ENCODE data around the gene MMP15. TPM values are rescaled to one million over a fixed set of nuclear protein-coding genes. Genes with fewer than 3 reads are reported as not detected.

Gene MMP15
- total RNA-seq, 1 donor from 2014 or later, result 69.9 TPM

GRCh38 chr16:57981636-57982035 lies 43.9 kb upstream of the MMP15 start:
- no peak for DNase-seq
- Mint-ChIP-seq H3K27me3 (ENCODE audit: unreplicated experiment) (peaks cover 5% of the 10 kb centered on the region), H3K4me1 (ENCODE audit: low read depth, unreplicated experiment) (no peaks in the 10 kb centered on the region), H3K36me3 (ENCODE audit: unreplicated experiment) (no peaks in the 10 kb centered on the region), H3K4me3 (ENCODE audit: unreplicated experiment) (no peak overlapping the region), H3K27ac (ENCODE audit: unreplicated experiment) (no peak overlapping the region), H3K9me3 (ENCODE audit: unreplicated experiment) (no peaks in the 10 kb centered on the region)
- no peak for TF ChIP-seq CTCF (IDR thresholded peaks at IDR 0.05; ENCODE audit: partially characterized antibody, unreplicated experiment)

- Mint-ChIP-seq H3K27me3 (ENCODE audit: unreplicated experiment) (peaks cover 5% of the 10 kb centered on the region), H3K9me3 (ENCODE audit: unreplicated experiment) (no peaks in the 10 kb centered on the region), H3K4me1 (ENCODE audit: low read depth, unreplicated experiment) (no peaks in the 10 kb centered on the region), H3K27ac (ENCODE audit: unreplicated experiment) (no peak overlapping the region), H3K36me3 (ENCODE audit: unreplicated experiment) (peaks cover 4% of the 10 kb centered on the region), H3K4me3 (ENCODE audit: unreplicated experiment) (peak overlapping the region; percentile 4)
- no peak for TF ChIP-seq CTCF (IDR thresholded peaks at IDR 0.05; ENCODE audit: partially characterized antibody, unreplicated experiment)
- no peak for DNase-seq
Measured at GRCh38 chr16:57982385-57982784, 43.2 kb upstream of the MMP15 start.

- Mint-ChIP-seq H3K27me3 (ENCODE audit: unreplicated experiment) (peaks cover 5% of the 10 kb centered on the region), H3K9me3 (ENCODE audit: unreplicated experiment) (no peaks in the 10 kb centered on the region), H3K4me3 (ENCODE audit: unreplicated experiment) (peak overlapping the region; percentile 92), H3K27ac (ENCODE audit: unreplicated experiment) (no peak overlapping the region), H3K4me1 (ENCODE audit: low read depth, unreplicated experiment) (no peaks in the 10 kb centered on the region), H3K36me3 (ENCODE audit: unreplicated experiment) (peaks cover 4% of the 10 kb centered on the region)
- DNase-seq, result peak; percentile 96
- no peak for TF ChIP-seq CTCF (IDR thresholded peaks at IDR 0.05; ENCODE audit: partially characterized antibody, unreplicated experiment)
Measured at GRCh38 chr16:57984443-57985203, 40.9 kb upstream of the MMP15 start.

GRCh38 chr16:57985204-57986181 lies 40.1 kb upstream of the MMP15 start:
- no peak overlapping the region for H3K27ac Mint-ChIP-seq (ENCODE audit: unreplicated experiment)
- H3K4me3 Mint-ChIP-seq (ENCODE audit: unreplicated experiment), result peak overlapping the region; percentile 92
- no peak for DNase-seq
- no peaks in the 10 kb centered on the region for H3K4me1 Mint-ChIP-seq (ENCODE audit: low read depth, unreplicated experiment)
- peaks cover 5% of the 10 kb centered on the region for H3K27me3 Mint-ChIP-seq (ENCODE audit: unreplicated experiment)
- H3K36me3 Mint-ChIP-seq (ENCODE audit: unreplicated experiment), result peaks cover 4% of the 10 kb centered on the region
- no peak for TF ChIP-seq CTCF (IDR thresholded peaks at IDR 0.05; ENCODE audit: partially characterized antibody, unreplicated experiment)
- H3K9me3 Mint-ChIP-seq (ENCODE audit: unreplicated experiment), result peaks cover under 1% of the 10 kb centered on the region

Measured in glutamatergic neuron (in vitro differentiated cells).